Motor neuron (in vitro differentiated cells): ENCODE measurements around the gene GPBP1L1. TPM values are rescaled to one million over a fixed set of nuclear protein-coding genes. Genes with fewer than 3 reads are reported as not detected.
A peak's percentile ranks its signal among the peaks of the same experiment; 100 is the strongest.
"Not testable (repeated sequence)": the region's sequence is repeated elsewhere in the genome, so short reads cannot be mapped to it uniquely, and the experiment has no call there.

Source experiments
- ATAC-seq, 8 experiments: fragments of 200-7000 bp; cut with Tn5 transposase; replicated peaks in 6 of 8; 2 replicates each; pipeline ENCODE4 v1.8.0; 2021; ENCODE audit warnings: mild to moderate bottlenecking in 8 of 8, moderate library complexity in 8 of 8
- H3K27ac ChIP-seq, 2 donors: fragments of 250-450 bp; sonication (Bioruptor Pico); 2 replicates each; pipeline ENCODE4 v1.9.0; 2021; ENCODE audit warnings: antibody characterized with exemption in 2 of 2, mild to moderate bottlenecking in 2 of 2, moderate library complexity in 1 of 2
- H3K4me1 ChIP-seq, 2 donors: fragments of 250-450 bp; sonication (Bioruptor Pico); replicated peaks in 1 of 2; 2 replicates each; pipeline ENCODE4 v1.6.1; 2021; ENCODE audit warnings: antibody characterized with exemption in 2 of 2, mild to moderate bottlenecking in 2 of 2, moderate library complexity in 1 of 2
- H3K4me3 ChIP-seq, 5 donors: fragments of 250-450 bp; sonication (Bioruptor Pico); 2 replicates each; pipeline ENCODE4 v1.9.0; 2021; ENCODE audit warnings: antibody characterized with exemption in 5 of 5, mild to moderate bottlenecking in 5 of 5, moderate library complexity in 4 of 5
- WGBS, 10 experiments: fragments of 450-650 bp; shearing (Covaris generic); methylation state at CpG; one replicate each; pipeline ENCODE4 v1.0.0; 2022; 5-methylcytosine and 5-hydroxymethylcytosine counted together
- in situ Hi-C, 9 experiments: fragments of 400-800 bp; cut with MboI; loops; one replicate each; pipeline ENCODE4 v1.15.0; 2021; ENCODE audit warnings: low sequenced_read_pairs in 9 of 9, low pct_unique_long_range_greater_than_20kb in 2 of 9; ENCODE audit not compliant: unreplicated experiment in 9 of 9
- total RNA-seq, 8 experiments: library from RNA; unstranded; fragments of 300-600 nt; gene quantifications; 2 replicates each; pipeline versions ENCODE4 v1.2.3 to v1.2.4, GENCODE V29; 2022

Gene GPBP1L1
- total RNA-seq, 8 experiments from 2014 or later = 63.0 to 112 (median 84.4) TPM

DNA sequence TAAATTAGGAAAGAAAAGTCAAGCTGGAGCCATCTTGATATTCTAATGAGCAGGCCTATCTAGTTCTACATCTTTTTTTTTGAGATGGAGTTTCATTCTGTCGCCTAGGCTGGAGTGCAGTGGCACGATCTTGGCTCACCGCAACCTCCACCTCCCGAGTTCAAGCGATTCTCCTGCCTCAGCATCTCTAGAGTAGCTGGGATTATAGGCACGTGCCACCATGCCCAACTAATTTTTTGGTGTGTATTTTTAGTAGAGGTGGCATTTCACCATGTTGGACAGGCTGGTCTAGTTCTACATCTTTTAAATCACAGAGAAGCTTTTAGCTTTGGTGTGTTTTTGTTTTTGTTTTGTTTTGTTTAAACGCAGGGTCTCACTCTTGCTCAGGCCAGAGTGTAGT, 8.5 kb upstream of the GPBP1L1 start:
- in situ Hi-C loops = no loop called here
- ATAC-seq = no peak
- H3K27ac ChIP-seq = no peak overlapping the region
- H3K4me3 ChIP-seq = no peak overlapping the region
- 80 to 100% (median 97%) methylated on average over 1 to 7 of the region's 7 CpGs; no CpG with 5 or more reads in 1 of the 10 experiments for WGBS, 10 experiments
- H3K4me1 ChIP-seq = no peaks in the 10 kb centered on the region

DNA sequence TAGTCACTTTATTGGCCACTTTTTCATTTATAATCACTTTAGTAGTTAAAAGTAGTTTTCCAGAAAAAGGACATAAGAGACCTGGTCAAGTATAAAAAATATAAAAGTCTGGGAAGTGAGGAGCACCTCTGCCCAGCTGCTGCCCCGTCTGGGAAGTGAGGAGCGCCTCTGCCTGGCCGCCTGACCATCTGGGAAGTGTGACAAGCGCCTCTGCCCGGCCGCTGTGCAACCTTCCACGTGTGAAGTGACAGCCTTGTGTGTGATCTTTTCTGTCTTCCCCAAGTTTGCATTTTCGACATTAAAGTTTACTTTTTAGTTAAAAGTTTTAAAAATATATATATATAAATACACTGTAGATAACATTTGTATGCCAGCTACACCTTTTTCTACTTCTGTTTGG, 7.5 kb upstream of the GPBP1L1 start:
- H3K4me1 ChIP-seq, ATAC-seq, in situ Hi-C loops, H3K27ac ChIP-seq, H3K4me3 ChIP-seq: not testable (repeated sequence)
- WGBS, 10 experiments = 50 to 100% (median 83%) methylated on average over 1 to 8 of the region's 8 CpGs; no CpG with 5 or more reads in 3 of the 10 experiments

DNA sequence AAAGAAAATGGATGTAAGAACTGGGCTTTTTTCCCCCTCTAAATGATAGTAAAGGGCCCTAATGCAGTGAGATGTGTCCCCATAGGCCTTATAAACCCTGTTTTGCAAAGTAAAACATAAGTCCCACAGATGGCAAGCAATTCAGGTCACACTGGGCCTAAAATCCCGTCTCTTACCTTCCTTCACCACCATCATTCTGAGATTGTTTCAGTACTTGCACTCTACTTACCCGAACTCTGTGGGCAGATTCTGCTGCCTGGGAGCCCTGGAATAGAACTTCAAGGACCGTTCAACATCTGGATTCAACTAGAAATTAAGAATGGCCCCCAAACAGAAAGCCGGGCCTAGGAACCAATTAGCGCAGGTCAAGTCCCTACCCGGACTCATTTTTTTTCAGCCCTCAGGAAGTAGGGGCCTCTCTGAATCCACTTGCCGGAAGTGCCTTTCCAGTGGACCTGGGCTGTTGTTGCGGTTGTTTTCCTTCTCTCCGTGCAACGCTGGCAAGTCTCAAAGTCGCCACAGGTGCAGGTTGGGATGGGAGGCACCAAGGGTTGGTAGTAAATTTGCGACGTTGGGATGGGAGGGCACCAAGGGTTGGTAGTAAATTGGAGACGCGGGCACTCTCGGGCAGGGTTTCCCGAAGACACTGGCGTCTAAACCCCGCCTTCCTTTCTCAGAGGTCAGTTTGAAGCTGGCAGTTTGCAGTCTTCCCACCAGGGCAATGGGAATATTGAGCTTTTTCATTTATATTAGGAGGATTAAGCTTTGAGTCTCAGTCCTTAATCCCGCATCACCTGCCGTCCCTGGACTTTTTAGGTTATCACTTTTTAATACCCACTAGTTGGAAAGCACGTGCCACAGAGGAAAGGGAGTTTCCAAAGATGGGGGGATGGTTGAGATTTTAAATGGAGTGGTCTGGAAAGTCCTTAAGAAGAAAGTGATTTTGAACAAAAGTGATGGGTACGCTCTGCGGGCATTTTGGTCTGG, 1.7 kb upstream of the GPBP1L1 start, which contains the start of gene TMEM69:
Gene TMEM69 (plus strand): TSS at position 428 of the 987 bp plus-strand sequence. CDS start 2,888 bp downstream, outside the sequence.
- peak within 1 kb of the TSS; percentile 56 to 92 (median 80) for H3K4me3 ChIP-seq
- 0 to 17% (median 2%) methylated on average over 3 to 22 of the region's 24 CpGs; no CpG with 5 or more reads in 1 of the 10 experiments for WGBS, 10 experiments
- ATAC-seq = peak in 7 of 8 experiments; percentile 2 to 24 (median 8)
- H3K4me1 ChIP-seq = peaks cover 3 to 5% of the 10 kb centered on the region in 2 donors
- H3K27ac ChIP-seq = peak within 1 kb of the TSS; percentile 94
- in situ Hi-C loops = no loop called here

DNA sequence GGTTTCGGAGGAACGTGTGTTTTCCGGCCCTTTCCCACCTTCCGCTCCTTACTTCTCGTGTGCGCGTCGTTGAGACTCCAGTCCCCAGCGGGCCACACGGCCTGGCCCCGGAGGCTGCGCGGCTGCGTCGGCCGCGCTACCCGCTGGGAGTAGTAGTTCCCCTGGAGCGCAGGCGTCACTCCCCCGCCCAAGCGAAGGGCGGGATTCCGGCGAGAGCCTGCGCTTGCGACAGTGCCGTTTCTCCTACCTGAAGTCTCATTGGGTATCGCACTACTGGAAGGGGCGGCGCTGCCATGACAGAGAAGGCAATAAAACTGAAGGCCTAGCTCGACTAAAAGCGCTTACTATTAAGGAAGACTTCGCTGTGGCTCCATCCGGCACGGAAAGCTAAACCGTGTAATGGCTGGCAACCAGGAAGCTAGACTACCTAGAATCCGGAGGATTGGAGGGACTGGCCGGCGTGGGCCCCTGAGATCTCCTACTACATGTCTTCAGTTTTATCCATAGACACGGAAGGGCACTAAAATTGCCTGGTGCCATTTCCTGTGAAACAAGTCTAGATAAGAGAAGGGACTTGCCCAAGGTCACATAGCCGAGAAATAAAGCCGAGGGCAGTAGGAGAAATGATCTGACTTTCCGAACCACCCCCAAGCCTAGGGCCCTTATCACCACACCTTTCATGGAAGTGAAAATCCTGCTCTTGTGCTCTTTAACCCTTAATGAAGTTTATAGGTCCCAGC, 851 bp upstream of the GPBP1L1 start:
- ATAC-seq = peak; percentile 84 to 92 (median 90)
- in situ Hi-C loops = no loop called here

DNA sequence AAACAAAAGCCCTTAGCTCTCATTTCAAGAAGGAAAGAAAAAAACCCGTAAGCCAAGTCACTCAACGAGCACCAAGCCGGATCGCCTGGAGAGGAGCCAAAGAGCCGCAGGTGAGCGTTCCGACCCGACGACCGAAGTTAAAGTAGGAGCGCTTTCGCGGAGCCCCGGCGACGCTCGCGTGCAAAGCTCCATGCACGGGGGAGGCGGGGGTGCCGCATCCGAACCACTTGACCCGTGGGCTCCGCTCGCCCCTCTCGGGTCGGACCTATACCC, 382 bp downstream of the GPBP1L1 start:
- Histone ChIP-seq H3K4me3 (peak overlapping the region; percentile 56 to 92 (median 80)), H3K27ac (peak overlapping the region; percentile 75 to 91), H3K4me1 (peaks cover 3 to 5% of the 10 kb centered on the region in 2 donors)
- WGBS, 10 experiments = 0 to 3% (median 0%) methylated on average over 4 to 22 of the region's 27 CpGs; no CpG with 5 or more reads in 3 of the 10 experiments
- peak in 6 of 8 experiments; percentile 0 to 14 (median 8) for ATAC-seq
- in situ Hi-C loops = no loop called here

More for the DNA sequence above, 851 bp upstream of the GPBP1L1 start:
- peak overlapping the region; percentile 94 for H3K27ac ChIP-seq
- peak overlapping the region; percentile 56 to 92 (median 80) for H3K4me3 ChIP-seq
- WGBS, 10 experiments = 0 to 10% (median 1%) methylated on average over 3 to 38 of the region's 44 CpGs; no CpG with 5 or more reads in 2 of the 10 experiments
- peaks cover 3 to 5% of the 10 kb centered on the region in 2 donors for H3K4me1 ChIP-seq

DNA sequence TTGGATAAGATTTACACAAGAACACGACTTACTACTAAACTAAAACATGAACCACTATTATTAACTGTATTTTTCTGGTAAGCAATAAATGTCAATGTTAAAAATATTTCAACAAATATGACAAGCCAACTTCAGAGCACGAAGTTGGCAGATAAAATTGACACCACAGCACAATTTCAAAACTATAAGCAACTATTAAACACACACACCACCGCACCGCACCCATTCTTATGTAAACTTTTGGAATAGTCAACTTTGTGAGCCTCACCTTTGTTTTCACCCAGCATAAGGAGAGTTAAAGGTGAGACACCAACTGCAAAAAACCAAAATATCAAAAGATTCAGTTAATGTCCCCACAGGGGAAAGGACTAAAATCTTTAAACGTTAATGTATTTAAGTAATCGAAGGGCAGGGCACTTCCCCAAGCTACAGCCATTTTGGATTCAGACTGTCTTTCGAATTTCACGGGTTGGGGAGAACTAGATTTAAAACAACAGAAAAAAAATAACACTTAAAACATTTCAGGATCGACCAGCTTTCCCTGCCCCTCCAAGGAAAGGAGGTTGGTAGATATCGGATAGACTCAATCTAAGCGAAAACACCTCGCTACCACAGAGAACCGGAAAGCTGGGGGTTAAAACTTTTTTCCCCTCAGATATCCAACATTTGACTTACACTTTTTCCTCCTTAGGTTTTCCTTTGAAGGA, 872 bp downstream of the GPBP1L1 start:
- Histone ChIP-seq H3K27ac (peak overlapping the region; percentile 75 to 91), H3K4me3 (peak overlapping the region; percentile 56 to 92 (median 80)), H3K4me1 (peaks cover 3 to 5% of the 10 kb centered on the region in 2 donors)
- no peak for ATAC-seq
- WGBS, 10 experiments = 0 to 5% (median 1%) methylated on average over 6 to 13 of the region's 13 CpGs
- in situ Hi-C loops = no loop called here

DNA sequence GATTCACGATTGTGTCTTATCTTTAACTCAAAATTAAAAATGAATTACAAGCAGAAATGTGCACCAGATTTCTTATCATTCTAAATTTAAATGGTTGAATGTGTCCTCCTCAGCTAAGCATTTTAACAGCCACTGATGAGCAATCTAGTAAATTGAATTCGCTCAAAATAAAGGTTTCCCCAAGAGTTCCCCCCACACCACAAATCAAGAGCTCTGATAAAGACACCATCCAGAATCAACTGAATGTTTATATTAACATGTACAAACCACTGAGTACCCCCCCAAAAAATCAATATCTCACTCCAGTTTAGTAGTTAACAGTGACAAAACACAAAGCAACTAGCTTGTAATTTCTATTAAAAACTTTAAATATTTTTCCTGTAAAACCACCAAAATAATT, 1.9 kb downstream of the GPBP1L1 start:
- ATAC-seq = no peak
- WGBS, 10 experiments = 30 to 82% (median 56%) methylated on average over 1 to 2 of the region's 2 CpGs
- Histone ChIP-seq H3K4me1 (peaks cover 3 to 8% of the 10 kb centered on the region in 2 donors), H3K27ac (no peak overlapping the region), H3K4me3 (peak overlapping the region in 3 of 5 donors; percentile 56 to 92 (median 84))
- in situ Hi-C loops = no loop called here

DNA sequence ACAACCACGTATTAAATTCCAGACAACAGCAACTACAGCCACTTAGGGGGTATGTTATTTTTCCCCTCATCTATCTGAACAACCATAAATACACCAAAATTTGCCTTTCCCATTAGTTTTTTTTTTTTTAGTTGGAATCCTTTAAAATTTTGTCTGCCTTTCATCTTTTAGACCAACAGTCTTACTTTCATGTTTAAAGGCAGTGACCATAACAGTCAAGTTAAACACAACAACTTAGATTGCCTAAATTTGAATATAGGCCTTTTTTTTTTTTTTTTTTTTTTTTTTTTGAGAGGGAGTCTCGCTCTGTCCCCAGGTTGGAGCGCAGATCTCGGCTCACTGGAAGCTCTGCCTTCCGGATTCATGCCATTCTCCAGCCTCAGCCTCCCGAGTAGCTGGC, 3.4 kb downstream of the GPBP1L1 start:
- H3K27ac ChIP-seq = no peak overlapping the region
- peaks cover 3 to 6% of the 10 kb centered on the region in 2 donors for H3K4me1 ChIP-seq
- no peak overlapping the region for H3K4me3 ChIP-seq
- in situ Hi-C loops = no loop called here
- 57 to 94% (median 88%) methylated on average over 1 to 6 of the region's 6 CpGs; no CpG with 5 or more reads in 1 of the 10 experiments for WGBS, 10 experiments
- ATAC-seq = no peak

DNA sequence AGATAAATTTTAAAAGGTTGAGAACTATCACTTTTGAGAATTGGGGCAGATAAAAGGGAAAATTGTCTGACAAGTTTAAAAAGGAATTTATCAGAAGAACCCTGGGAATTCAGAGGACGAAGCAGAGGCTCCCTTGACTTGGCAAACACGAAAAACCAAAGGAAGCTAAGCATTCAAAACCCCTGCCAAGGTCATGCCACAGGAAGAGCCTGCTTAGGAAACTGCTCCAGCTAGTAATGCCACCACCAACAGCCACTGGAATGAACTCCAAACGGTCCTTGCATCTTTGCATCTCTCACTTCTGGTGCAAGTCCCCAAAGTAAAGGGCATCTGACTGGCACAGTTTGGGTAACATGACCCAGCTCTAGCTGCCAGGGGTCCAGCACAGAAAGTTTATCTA, 7.2 kb downstream of the GPBP1L1 start:
- in situ Hi-C loops = no loop called here
- peaks cover 2 to 3% of the 10 kb centered on the region in 2 donors for H3K4me1 ChIP-seq
- ATAC-seq = no peak
- WGBS, 10 experiments = 30 to 100% (median 76%) methylated on average over 1 to 3 of the region's 3 CpGs; no CpG with 5 or more reads in 2 of the 10 experiments
- H3K27ac ChIP-seq = no peak overlapping the region
- H3K4me3 ChIP-seq = no peak overlapping the region

DNA sequence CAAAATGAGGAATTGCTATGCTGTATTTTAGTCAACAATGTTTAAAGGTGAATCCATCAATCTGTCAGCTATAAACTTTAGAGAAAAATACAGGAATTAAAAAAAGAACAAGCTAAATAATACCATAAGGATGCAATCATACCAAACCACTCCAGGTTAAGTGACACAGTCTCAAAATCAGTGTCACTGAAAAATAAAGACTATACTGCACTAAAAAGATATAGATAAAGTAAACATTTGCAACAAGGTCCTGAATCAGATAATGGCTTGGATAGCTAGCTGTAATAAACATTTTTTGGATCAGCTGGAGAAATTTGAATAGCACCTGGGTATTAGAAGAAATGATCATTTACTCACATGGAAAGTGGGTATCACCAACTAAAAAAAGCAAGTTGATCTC, 7.8 kb downstream of the GPBP1L1 start:
- H3K4me1 ChIP-seq = peaks cover 2 to 3% of the 10 kb centered on the region in 2 donors
- ATAC-seq = no peak
- H3K27ac ChIP-seq = no peak overlapping the region
- no peak overlapping the region for H3K4me3 ChIP-seq
- in situ Hi-C loops = no loop called here

DNA sequence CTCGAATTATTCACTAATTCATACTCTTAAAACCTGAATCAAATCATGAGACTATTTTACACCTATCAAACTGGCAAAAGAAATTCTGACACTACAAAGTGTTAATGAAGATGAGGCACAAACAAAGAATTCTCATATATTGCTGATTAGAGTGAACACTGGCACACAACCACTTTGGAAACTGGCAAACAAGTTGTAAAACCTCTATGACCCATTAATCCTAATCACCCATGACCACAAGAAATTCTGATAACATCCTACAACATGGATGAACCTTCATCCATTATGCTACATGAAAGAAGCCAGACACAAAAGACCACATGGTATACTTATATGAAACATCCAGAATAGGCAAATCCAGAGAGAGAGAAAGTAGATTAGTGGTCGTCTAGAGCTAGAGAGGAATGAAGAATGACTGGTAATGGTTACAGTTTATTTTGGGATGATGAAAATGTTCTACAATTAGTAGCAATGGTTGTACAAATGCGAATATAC, 8.5 kb downstream of the GPBP1L1 start:
- no peak for ATAC-seq
- 38 to 100% (median 81%) methylated on average over 1 to 3 of the region's 3 CpGs; no CpG with 5 or more reads in 1 of the 10 experiments for WGBS, 10 experiments
- Histone ChIP-seq H3K27ac (no peak overlapping the region), H3K4me1 (peaks cover 2 to 3% of the 10 kb centered on the region in 2 donors), H3K4me3 (no peak overlapping the region)
- in situ Hi-C loops = no loop called here

DNA sequence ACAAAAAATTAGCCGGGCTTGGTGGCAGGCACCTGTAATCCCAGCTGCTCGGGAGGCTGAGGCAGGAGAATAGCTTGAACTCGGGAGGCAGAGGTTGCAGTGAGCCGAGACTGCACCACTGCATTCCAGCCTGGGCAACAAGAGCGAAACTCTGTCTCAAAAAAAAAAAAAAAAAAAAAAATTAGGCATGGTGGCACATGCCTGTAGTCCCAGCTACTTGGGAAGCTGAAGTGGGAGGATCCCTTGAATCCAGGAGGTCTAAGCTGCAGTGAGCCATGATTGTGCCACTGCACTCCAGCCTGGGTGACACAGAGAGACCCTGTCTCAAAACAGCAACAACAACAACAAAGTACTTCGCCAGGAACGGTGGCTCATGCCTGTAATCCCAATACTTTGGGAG, 9.8 kb downstream of the GPBP1L1 start:
- in situ Hi-C loops, ATAC-seq, H3K4me3 ChIP-seq, H3K4me1 ChIP-seq, H3K27ac ChIP-seq: not testable (repeated sequence)
- 79 to 100% (median 94%) methylated on average over 2 to 7 of the region's 7 CpGs; no CpG with 5 or more reads in 4 of the 10 experiments for WGBS, 10 experiments
